Activated CD8-positive, alpha-beta T cell treated with anti-CD3 and anti-CD28 coated beads, Interleukin-2, amount 10 ng/mL, durations not matched to agents 7 days and 5 days (primary cell): ENCODE results near the gene RHOT1. TPM values are rescaled to one million over a fixed set of nuclear protein-coding genes. Genes with fewer than 3 reads are reported as not detected.

ENCODE experiments used
- ATAC-seq: fragments of 150-1000 bp; cut with Tn5 transposase; one replicate; pipeline ENCODE4 v1.10.0; 2021; ENCODE audit warnings: moderate library complexity
- CTCF ChIA-PET: fragments of 350-600 bp; sonication (Branson Sonifier 250); formaldehyde crosslinking; loops from one replicate; lab custom pipeline; 2021; ENCODE audit warnings: antibody characterized with exemption; lab: Charles Lee
- POLR2A ChIA-PET: fragments of 350-600 bp; sonication (Branson Sonifier 250); formaldehyde crosslinking; loops from one replicate; lab custom pipeline; 2021; ENCODE audit warnings: antibody characterized with exemption; lab: Charles Lee
- DNase-seq: peaks from one replicate; pipeline ENCODE4 v3.0.0-alpha.2; 2020
- H3K27ac Mint-ChIP-seq: one replicate; pipeline ENCODE4 v1.8.0; 2021; ENCODE audit warnings: mild to moderate bottlenecking, mixed read lengths
- H3K27me3 Mint-ChIP-seq: one replicate; pipeline ENCODE4 v1.8.0; 2021; ENCODE audit warnings: low read depth, mixed read lengths
- H3K36me3 Mint-ChIP-seq: one replicate; pipeline ENCODE4 v1.8.0; 2021; ENCODE audit warnings: low read depth, mixed read lengths
- H3K4me1 Mint-ChIP-seq: one replicate; pipeline ENCODE4 v1.8.0; 2021; ENCODE audit warnings: low read depth, mixed read lengths
- H3K4me3 Mint-ChIP-seq: one replicate; pipeline ENCODE4 v1.8.0; 2021; ENCODE audit warnings: mild to moderate bottlenecking, mixed read lengths
- H3K9me3 Mint-ChIP-seq: one replicate; pipeline ENCODE4 v1.8.0; 2022; ENCODE audit warnings: mixed read lengths; ENCODE audit not compliant: insufficient read depth
- total RNA-seq, 2 experiments: library from RNA; stranded (reverse); gene quantifications; one replicate each; pipeline ENCODE4 v1.2.3, GENCODE V29; 2021

The RHOT1 gene
- total RNA-seq, 2 experiments from 2014 or later, result 29.9 to 31.4 TPM

DNA sequence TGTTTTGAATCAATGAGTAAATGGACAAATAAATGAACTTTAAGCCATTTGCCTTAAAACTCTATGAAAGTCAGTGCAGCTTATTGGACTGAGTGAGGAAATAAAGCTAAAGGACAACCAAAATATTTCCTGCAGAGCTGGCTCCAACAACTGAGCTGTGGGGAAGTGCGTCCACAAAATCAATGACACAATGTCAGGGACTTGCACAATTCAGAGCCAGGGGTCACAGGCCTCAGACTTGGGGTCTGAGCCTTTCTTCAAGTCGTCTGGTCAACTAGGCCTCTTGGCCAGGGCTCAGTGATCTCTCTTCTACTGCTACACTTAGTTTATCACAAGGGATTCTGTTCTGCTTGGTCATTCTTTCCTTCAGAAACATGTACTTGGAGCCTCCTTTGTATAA is 97.2 kb downstream of the RHOT1 start:
- CTCF ChIA-PET, result no interaction called here
- no peak for ATAC-seq
- H3K9me3 Mint-ChIP-seq, result no peaks in the 10 kb centered on the region
- H3K36me3 Mint-ChIP-seq, result no peaks in the 10 kb centered on the region
- POLR2A ChIA-PET, result no interaction called here
- H3K4me3 Mint-ChIP-seq, result no peak overlapping the region
- DNase-seq, result no peak
- H3K4me1 Mint-ChIP-seq, result no peaks in the 10 kb centered on the region
- no peak overlapping the region for H3K27ac Mint-ChIP-seq
- peaks cover 2% of the 10 kb centered on the region for H3K27me3 Mint-ChIP-seq

DNA sequence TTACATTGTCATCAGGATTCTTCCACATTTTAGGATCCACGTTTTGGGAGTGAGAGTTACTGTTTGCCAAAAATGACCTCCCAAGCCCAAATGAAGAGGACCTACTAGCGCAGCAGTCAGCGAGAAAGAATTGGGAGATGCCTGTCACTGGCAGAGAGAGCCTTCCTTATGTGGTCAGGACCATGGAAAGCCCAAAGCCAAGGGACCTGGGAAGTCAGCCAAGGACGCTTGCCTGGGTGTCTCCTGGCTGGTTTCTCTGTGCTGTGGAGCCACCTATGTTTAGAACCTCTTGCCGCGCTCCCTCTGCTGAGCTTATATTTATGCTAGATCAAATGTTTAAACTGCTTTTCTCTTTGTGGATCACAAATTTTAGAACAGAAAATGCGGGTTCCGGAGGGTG is 98.4 kb downstream of the RHOT1 start:
- peaks cover 2% of the 10 kb centered on the region for H3K27me3 Mint-ChIP-seq

DNA sequence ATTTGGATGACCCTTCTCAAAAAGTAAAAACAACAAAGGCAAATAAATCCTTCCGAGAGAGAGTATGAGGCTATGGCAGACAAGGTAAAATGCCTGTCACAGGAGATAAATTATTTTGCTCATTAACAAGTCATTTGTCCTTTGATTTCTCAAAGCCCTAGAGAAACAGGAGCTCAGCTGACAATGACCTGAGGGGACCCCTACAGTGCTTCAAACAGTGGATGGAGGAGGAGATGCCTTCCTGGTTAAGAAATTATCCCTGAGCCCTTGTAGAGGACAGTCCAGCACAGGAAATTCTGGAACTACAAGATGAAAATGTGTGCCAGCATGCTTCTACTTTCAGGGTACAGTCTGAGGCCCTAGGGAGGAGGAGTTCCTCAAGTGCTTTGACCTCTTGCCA is 99.3 kb downstream of the RHOT1 start:
- Mint-ChIP-seq H3K4me1 (no peaks in the 10 kb centered on the region), H3K27me3 (peaks cover 2% of the 10 kb centered on the region), H3K4me3 (no peak overlapping the region), H3K27ac (no peak overlapping the region), H3K36me3 (no peaks in the 10 kb centered on the region), H3K9me3 (no peaks in the 10 kb centered on the region)
- POLR2A ChIA-PET, result no interaction called here
- DNase-seq (no peak), ATAC-seq (no peak)
- CTCF ChIA-PET, result interaction anchor here (1.4 to 1.8 kb wide), 3 partner anchors 10 to 12 kb away, joined by 4 to 8 read pairs (median 5); no protein-coding TSS in a partner anchor

More for the DNA sequence above, 98.4 kb downstream of the RHOT1 start:
- Mint-ChIP-seq H3K36me3 (no peaks in the 10 kb centered on the region), H3K4me1 (no peaks in the 10 kb centered on the region), H3K9me3 (no peaks in the 10 kb centered on the region), H3K4me3 (no peak overlapping the region), H3K27ac (no peak overlapping the region)
- ChIA-PET POLR2A (no interaction called here), CTCF (interaction anchor here (1.4 to 1.8 kb wide), 2 partner anchors 11 to 12 kb away, joined by 4 to 5 read pairs; no protein-coding TSS in a partner anchor)
- DNase-seq (no peak), ATAC-seq (no peak)

DNA sequence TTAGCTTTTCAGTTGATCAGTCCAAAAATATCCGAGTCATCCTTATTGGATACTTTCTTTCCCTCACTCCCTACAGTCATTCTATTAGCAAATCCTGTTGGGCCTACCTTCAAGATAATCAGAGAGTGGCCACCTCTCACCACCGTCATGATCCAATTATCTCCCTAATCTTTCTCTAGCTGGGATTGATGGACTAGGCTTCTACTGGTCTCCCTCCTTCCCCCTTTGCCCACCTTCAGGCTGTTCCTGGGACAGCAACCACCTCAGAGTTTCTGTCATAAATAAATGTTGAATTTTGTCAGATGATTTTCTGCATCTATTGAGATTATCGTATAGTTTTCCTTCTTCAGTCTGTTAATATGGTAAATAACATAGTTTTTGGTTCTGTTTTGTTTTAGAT is 107.2 kb downstream of the RHOT1 start:
- no peaks in the 10 kb centered on the region for H3K36me3 Mint-ChIP-seq
- DNase-seq (no peak), ATAC-seq (no peak)
- H3K27me3 Mint-ChIP-seq, result peaks cover 7% of the 10 kb centered on the region
- ChIA-PET POLR2A (no interaction called here), CTCF (no interaction called here)
- H3K4me3 Mint-ChIP-seq, result no peak overlapping the region
- H3K9me3 Mint-ChIP-seq, result no peaks in the 10 kb centered on the region
- peaks cover 2% of the 10 kb centered on the region for H3K4me1 Mint-ChIP-seq
- H3K27ac Mint-ChIP-seq, result no peak overlapping the region

DNA sequence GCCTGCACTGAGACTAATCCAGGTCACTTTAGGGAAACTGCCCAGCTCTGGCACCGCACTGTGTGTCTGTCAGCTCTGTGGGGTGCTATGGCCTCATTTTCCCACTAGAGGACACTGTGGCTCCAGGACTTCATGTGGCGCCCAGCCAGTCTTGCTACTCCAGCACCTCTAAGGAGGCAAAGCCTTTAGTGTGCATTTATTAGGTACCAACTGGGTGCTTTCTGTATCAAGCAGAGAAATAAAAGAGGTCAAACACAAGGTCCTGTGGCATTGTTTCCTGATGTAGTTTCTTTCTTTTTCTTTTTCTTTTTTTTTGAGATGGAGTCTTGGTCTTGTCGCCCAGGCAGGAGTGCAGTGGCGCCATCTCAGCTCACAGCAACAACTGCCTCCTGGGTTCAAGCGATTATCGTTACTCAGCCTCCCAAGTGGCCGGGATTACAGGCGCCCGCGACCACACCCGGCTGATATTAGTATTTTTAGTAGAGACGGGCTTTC is 110.9 kb downstream of the RHOT1 start:
- POLR2A ChIA-PET, result no interaction called here
- no peak overlapping the region for H3K4me3 Mint-ChIP-seq

DNA sequence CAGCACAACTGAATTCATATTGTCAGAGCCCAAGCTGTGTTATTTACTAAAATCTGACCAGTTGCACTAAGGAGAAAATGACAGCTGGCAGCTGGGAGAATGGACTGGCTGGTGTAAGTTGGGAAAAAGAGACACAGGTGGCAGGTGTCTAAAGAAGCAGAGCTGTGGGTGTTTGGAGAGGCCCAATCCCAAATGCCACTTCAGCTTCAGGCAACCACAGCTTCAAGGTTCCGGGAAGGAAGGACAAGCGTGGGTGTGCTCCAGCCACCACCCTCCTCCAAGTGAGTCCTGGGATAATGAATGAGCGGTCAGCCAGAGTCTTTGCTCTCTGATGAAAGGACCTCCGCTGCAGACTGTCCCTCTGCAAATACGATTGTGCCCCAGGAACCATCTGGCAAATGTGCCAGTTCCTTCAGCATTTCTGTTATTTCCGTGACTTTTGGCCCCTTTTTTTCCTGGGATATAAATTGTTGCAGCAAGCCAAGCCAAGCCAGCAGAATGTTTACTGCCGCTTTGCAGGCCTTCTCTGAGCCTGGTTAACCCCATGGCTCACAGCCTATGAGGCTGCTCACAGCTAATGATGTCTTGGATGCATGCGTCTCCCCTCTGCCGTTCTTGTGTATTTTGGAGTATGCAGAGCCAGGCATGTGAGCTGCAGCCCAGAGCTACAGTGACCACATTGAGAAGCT is 113.9 kb downstream of the RHOT1 start:
- Mint-ChIP-seq H3K9me3 (no peaks in the 10 kb centered on the region), H3K36me3 (no peaks in the 10 kb centered on the region), H3K27ac (no peak overlapping the region), H3K4me1 (peaks cover 2% of the 10 kb centered on the region), H3K27me3 (peaks cover 25% of the 10 kb centered on the region), H3K4me3 (no peak overlapping the region)
- ATAC-seq, result no peak
- DNase-seq, result no peak
- ChIA-PET POLR2A (no interaction called here), CTCF (interaction anchor here (4.2 kb wide), 1 partner anchor 63 kb away, joined by 17 read pairs; no protein-coding TSS in a partner anchor)

More for the DNA sequence above, 110.9 kb downstream of the RHOT1 start:
- no peaks in the 10 kb centered on the region for H3K9me3 Mint-ChIP-seq
- no peak overlapping the region for H3K27ac Mint-ChIP-seq
- H3K27me3 Mint-ChIP-seq, result peaks cover 16% of the 10 kb centered on the region
- H3K4me1 Mint-ChIP-seq, result peaks cover 2% of the 10 kb centered on the region
- DNase-seq (peak; percentile 87), ATAC-seq (peak; percentile 99)
- CTCF ChIA-PET, result interaction anchor here (0.6 to 2.5 kb wide), 20 partner anchors 9 to 212 kb away, joined by 3 to 15 read pairs (median 4); partner anchors contain the start of gene PSMD11
- H3K36me3 Mint-ChIP-seq, result no peaks in the 10 kb centered on the region

DNA sequence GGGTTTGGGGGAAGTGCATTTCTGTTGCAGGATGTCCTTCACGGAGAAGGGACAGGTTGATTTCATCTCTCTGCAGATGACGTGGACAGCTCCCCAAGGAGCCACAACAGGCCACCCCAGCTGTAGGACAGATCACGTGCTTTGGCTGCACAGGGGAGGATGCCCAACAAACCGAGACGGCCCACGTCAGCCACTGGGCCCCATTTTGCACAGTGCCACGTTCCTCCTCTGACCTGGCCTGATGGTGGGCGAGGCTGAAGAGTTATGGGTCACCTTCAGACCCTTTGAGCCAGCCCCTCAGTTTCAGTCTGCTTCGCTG is 114.4 kb downstream of the RHOT1 start:
- ChIA-PET POLR2A (no interaction called here), CTCF (interaction anchor here (4.2 kb wide), 1 partner anchor 62 kb away, joined by 17 read pairs; no protein-coding TSS in a partner anchor)

DNA sequence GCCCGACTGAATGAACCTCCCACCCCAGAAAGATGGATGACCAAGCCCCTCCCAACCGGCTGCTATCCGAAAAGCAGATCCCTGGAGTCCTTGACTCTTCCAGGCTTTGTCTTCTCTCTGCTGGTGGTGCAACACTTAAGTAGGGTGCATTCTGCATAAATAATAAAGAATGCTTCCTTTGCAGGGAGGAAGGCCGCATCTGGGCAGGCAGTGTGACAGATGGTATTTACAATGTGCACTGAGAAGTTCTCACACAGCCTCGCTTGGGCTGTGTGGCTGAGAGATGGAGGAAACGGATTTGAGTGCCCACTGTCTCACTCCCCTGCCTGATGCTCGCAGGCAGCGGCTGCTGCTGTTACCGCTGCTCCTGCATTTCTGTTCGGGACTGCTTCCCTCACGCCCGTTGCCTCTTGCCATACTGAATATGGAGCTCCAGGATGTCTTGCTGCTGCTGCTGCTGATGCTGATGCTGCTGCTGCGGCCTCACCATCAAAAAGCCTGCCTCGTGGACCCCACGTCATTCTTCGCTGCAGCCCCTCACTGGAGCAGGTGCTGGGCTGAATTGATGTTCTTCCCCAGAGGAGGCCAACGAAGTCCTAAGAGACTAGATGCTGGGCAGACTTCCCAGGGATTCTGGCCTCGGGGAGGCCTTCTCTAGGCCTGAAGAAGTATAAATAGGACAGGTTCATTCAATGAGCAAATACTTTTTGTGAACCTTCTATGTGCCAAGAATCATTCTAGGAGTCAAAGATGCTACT is 116.3 kb downstream of the RHOT1 start:
- POLR2A ChIA-PET, result interaction anchor here (0.6 kb wide), 1 partner anchor 111 kb away, joined by 3 read pairs; no protein-coding TSS in a partner anchor

More for the DNA sequence above, 114.4 kb downstream of the RHOT1 start:
- Mint-ChIP-seq H3K27ac (no peak overlapping the region), H3K36me3 (no peaks in the 10 kb centered on the region), H3K9me3 (no peaks in the 10 kb centered on the region), H3K4me3 (no peak overlapping the region), H3K4me1 (peaks cover 2% of the 10 kb centered on the region), H3K27me3 (peaks cover 28% of the 10 kb centered on the region)
- no peak for ATAC-seq
- DNase-seq, result no peak

DNA sequence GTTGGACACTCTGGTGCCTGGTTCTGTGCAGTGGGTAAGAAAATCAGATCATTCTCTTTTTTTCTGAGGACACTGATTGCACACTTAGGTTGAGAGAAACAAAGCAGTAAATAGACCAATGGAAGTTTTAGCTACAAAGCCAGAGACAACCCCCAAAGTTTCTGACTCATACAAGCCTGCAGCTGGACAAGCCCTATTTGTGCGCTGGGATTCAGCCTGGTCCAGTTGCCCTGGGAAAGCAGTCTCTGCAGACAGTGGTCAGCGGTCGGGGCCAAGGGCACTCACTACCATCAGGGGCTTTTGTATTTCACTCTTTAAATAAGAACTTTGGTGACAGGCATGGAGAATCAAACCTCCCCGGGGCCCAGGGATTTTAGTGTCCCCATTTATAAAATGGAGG is 117.3 kb downstream of the RHOT1 start:
- ATAC-seq (no peak), DNase-seq (no peak)
- POLR2A ChIA-PET, result no interaction called here
- no peaks in the 10 kb centered on the region for H3K4me1 Mint-ChIP-seq
- peaks cover 50% of the 10 kb centered on the region for H3K27me3 Mint-ChIP-seq
- no peak overlapping the region for H3K4me3 Mint-ChIP-seq
- no peak overlapping the region for H3K27ac Mint-ChIP-seq
- CTCF ChIA-PET, result interaction anchor here (0.6 kb wide), 1 partner anchor 60 kb away, joined by 3 read pairs; no protein-coding TSS in a partner anchor
- H3K36me3 Mint-ChIP-seq, result no peaks in the 10 kb centered on the region
- no peaks in the 10 kb centered on the region for H3K9me3 Mint-ChIP-seq

More for the DNA sequence above, 116.3 kb downstream of the RHOT1 start:
- no peak for ATAC-seq
- H3K9me3 Mint-ChIP-seq, result no peaks in the 10 kb centered on the region
- H3K4me3 Mint-ChIP-seq, result no peak overlapping the region
- H3K36me3 Mint-ChIP-seq, result no peaks in the 10 kb centered on the region
- H3K4me1 Mint-ChIP-seq, result no peaks in the 10 kb centered on the region
- H3K27me3 Mint-ChIP-seq, result peaks cover 41% of the 10 kb centered on the region
- CTCF ChIA-PET, result interaction anchor here (4.2 kb wide), 1 partner anchor 60 kb away, joined by 17 read pairs; no protein-coding TSS in a partner anchor
- DNase-seq, result no peak
- H3K27ac Mint-ChIP-seq, result no peak overlapping the region

DNA sequence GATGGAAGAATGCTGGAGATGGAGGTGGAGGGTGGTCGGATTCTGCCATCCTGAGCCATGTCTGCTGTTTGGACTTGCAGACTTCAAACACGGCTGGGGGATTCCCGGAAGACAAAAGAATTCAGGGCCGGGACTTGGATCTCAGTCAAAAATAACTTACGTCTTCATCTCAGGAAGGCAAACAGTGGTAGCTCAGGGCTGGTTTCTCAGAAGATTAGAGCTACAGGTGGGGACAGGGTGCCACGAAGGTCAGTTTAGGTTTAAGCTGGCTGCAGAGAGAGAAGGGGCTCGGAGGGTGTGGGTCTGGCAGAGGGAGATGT is 119.1 kb downstream of the RHOT1 start:
- Mint-ChIP-seq H3K27ac (no peak overlapping the region), H3K9me3 (no peaks in the 10 kb centered on the region), H3K4me3 (no peak overlapping the region), H3K4me1 (peaks cover 3% of the 10 kb centered on the region), H3K27me3 (peaks cover 56% of the 10 kb centered on the region), H3K36me3 (no peaks in the 10 kb centered on the region)
- no peak for DNase-seq
- ChIA-PET POLR2A (interaction anchor here (1.3 kb wide), 1 partner anchor 79 kb away, joined by 3 read pairs; no protein-coding TSS in a partner anchor), CTCF (interaction anchor here (0.7 to 1.3 kb wide), 3 partner anchors 8 to 58 kb away, joined by 3 to 4 read pairs (median 3); no protein-coding TSS in a partner anchor)
- ATAC-seq, result no peak

DNA sequence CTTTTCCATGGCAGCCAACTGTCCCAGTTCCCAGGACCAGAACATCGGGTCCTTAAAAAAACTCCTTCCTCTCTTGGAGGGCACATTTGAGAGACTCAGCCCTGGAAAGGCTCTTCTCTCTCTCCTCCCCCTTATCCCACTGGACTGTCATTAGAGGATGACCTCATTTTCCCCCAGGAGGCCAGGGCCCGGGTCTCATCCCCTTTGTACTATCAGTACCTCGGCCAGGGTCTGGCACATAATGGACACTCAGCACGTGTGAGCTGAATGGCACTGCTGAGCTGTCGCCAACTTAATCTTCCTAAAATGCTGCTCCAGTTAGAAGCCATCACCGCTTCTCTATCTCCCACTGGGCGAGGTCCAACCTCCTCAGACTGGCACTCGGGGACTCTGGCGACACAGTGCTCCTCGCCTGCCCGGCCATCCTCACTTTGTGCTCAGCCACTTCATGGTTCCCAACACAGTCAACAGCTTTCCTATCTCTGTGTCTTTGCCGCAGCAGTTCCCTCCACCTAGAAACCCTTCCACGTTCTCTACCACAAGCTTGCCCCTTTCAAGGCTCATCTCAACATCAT is 119.7 kb downstream of the RHOT1 start:
- ChIA-PET CTCF (interaction anchor here (0.7 to 2.3 kb wide), 3 partner anchors 9 to 58 kb away, joined by 3 to 8 read pairs (median 4); no protein-coding TSS in a partner anchor), POLR2A (interaction anchor here (0.7 to 1.3 kb wide), 2 partner anchors 9 to 79 kb away, joined by 3 read pairs; no protein-coding TSS in a partner anchor)
- H3K27ac Mint-ChIP-seq, result no peak overlapping the region
- no peak for ATAC-seq
- peaks cover 5% of the 10 kb centered on the region for H3K4me1 Mint-ChIP-seq
- H3K9me3 Mint-ChIP-seq, result no peaks in the 10 kb centered on the region
- H3K4me3 Mint-ChIP-seq, result no peak overlapping the region
- H3K27me3 Mint-ChIP-seq, result peaks cover 55% of the 10 kb centered on the region
- H3K36me3 Mint-ChIP-seq, result no peaks in the 10 kb centered on the region
- DNase-seq, result no peak
